D721Med (cell line): ENCODE results near the gene IL1RAPL1.

ENCODE experiments used
- DNase-seq: peaks from one replicate; pipeline ENCODE4 v3.0.0; 2011; ENCODE audit warnings: low spot score; ENCODE audit not compliant: insufficient read length
- FAIRE-seq: peaks from 2 replicates; lab custom pipeline; 2011; peaks lifted over from hg19 to GRCh38; lab: Jason Lieb, UNC
- CTCF ChIP-seq: IDR thresholded peaks from 2 replicates; pipeline ENCODE4 v1.5.1; 2012; ENCODE audit warnings: mild to moderate bottlenecking, control low read depth; ENCODE audit not compliant: insufficient read depth; ENCODE audit errors: missing control alignments

The IL1RAPL1 gene

GRCh38 chrX:28854637-28855036, 267.4 kb downstream of the IL1RAPL1 start:
- no peak for FAIRE-seq

DNA sequence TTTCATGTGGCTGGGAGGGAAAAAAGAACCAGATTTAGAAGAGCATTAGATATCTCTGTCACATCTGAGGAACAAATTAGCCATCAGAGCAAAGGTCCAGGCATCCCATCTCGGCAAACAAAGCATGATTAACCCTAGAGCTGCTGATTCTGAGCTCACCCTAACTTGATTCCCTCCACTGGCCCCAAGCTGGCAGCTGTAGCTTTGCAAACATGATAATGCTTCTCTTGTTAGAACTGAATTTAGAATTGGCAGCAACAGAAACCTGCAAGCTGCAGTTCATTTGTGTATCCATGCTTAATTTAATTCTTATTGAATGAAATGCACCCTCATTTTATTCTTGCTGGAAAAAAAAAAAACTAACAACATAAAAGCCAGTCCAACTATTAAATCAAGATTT, 289.2 kb downstream of the IL1RAPL1 start:
- TF ChIP-seq CTCF: no peak
- DNase-seq (no peak), FAIRE-seq (no peak)

More at GRCh38 chrX:28854637-28855036, 267.4 kb downstream of the IL1RAPL1 start:
- no peak for TF ChIP-seq CTCF
- no peak for DNase-seq

DNA sequence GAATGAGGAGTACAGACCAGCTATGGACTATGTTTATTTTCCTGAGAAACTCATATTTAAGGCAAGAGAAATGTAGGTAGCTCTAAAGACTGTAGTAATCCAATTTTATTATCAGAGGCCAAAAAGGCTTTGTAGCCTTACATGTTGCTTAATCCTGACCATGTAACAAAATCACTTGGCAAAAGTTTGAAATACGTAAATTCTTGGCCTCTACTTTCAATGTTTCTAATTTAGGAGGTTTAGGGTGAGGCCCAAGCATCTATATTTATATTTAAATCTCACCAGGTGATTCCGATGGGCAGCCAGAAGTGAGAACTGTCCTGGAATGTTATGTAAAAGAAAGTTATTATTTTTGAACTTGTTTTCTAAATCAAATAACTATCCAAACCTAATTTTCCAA, 289.7 kb downstream of the IL1RAPL1 start:
- DNase-seq (no peak), FAIRE-seq (no peak)
- no peak for TF ChIP-seq CTCF

DNA sequence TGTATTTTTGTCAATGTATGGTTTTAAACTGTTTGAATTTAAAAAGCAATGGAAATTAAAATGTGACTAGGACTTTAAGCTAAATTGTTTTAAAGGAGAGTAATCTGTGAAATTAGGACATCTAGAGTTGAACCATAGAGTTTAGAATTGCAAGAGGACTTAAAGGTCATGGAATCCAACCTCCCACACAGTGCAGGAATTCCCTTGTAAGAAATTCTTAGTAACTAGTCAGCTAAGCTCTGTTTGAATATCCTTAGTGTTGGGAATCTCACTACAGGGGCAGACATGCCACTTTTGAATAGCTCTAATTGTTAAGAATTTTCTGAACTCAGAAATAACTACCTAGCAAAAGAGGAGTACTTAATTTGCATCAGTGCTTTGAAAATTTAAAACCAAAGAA, 292.9 kb downstream of the IL1RAPL1 start:
- FAIRE-seq (no peak), DNase-seq (no peak)
- no peak for TF ChIP-seq CTCF

GRCh38 chrX:28884823-28885222, 297.6 kb downstream of the IL1RAPL1 start:
- DNase-seq: no peak
- TF ChIP-seq CTCF: no peak

GRCh38 chrX:28888416-28888815, 301.2 kb downstream of the IL1RAPL1 start:
- no peak for FAIRE-seq
- no peak for TF ChIP-seq CTCF

More at GRCh38 chrX:28884823-28885222, 297.6 kb downstream of the IL1RAPL1 start:
- FAIRE-seq: no peak

GRCh38 chrX:28889591-28890090, 302.4 kb downstream of the IL1RAPL1 start:
- no peak for DNase-seq
- no peak for TF ChIP-seq CTCF
- no peak for FAIRE-seq

More at GRCh38 chrX:28888416-28888815, 301.2 kb downstream of the IL1RAPL1 start:
- DNase-seq: no peak
